Activated CD4-positive, alpha-beta T cell treated with anti-CD3 and anti-CD28 coated beads, Interleukin-2, amount 50 U/mL, for 24 hours (primary cell): ENCODE data around the gene KNSTRN.
A peak's percentile ranks its signal among the peaks of the same experiment; 100 is the strongest.

Source experiments
- DNase-seq, 2 donors: peaks; one replicate each; pipeline ENCODE4 v3.0.0-alpha.2; 2020; ENCODE audit warnings: low read depth in 1 of 2, low spot score in 1 of 2

The KNSTRN gene

DNA sequence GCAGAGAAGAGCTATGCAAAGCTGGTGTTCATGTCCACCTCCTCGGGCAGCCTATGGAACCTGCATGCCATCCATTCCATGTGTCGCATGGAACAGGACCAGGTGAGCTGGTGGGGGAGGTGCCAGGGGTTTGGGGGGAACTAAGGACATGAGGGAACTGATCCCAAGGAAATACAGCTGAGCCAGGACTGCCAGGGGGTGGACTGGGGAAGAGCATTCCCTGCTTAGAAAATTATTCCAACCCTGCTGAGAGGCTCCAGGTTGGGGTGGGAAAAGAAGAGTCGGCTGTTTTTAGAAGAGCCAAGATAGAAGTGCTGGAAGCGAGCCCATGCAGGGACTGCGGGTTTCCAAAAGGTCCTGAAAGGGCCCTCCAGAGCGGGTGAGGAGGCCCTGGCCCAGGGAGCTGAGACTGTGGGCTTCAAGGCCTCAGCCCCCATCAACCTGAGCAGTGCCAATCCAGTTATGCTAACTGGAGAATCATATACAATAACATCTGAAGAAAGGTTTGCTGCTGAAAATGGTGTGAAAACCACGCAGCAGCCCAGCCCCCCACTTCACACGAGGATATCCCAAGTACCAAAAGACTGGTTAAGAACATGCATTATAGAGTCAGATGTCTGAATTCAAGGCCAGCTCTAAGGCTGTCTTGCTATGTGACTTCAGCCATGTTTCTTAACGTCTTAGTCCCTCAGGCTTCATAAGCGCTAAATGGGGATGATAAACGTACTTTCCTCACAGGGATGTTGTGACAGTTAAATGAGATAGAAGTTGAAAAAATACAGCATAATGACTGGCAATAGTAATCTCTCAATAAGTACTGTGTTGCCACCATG lies 16.7 kb upstream of the KNSTRN start:
- no peak for DNase-seq

DNA sequence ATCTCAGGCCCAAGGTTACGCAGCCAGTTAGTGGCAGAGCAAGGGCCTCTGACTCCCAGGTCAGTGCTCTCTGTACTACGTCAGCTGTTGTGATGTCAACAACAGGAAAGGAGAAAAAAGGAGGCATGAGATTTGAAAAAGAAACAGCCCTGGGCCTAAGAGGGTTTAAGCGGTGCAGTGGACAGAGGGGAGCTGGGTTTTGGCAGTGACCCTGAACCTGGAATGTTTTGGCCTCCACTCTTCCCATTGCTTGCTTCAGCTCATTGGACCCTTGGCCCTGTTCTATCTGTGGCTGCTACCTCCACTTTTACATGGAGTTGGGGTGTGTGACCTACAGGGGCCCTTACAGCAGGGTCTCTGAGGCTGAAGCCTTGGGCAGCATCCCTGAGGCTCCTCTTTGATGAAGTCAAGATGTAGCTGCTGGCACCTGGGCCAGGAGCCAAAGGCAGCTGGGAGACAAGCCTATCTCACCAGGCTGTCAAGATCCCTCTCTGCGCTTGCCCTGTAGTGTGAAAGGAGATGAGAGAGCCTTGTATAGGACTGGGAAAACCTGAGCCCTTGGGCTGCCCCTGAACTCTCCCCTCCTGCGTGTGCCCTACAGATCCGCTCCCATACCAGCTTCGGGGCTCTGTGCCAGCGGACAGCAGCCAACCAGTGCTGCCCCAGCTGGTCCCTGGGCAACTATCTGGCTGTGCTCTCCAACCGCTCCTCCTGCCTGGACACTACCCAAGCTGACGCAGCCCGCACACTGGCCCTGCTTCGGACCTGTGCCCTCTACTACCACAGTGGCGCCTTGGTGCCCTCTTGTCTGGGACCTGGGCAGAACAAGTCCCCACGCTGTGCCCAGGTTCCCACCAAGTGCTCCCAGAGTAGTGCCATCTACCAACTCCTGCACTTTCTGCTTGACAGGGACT lies 15.8 kb upstream of the KNSTRN start:
- no peak for DNase-seq

DNA sequence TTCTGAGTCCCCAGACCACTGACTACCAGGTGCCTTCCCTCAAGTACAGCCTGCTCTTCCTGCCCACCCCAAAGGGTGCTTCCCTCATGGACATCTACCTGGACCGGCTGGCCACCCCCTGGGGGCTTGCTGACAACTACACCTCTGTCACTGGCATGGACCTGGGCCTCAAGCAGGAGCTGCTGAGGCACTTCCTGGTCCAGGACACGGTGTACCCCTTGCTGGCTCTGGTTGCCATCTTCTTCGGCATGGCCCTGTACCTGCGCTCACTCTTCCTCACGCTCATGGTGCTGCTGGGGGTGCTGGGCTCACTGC lies 15.2 kb upstream of the KNSTRN start:
- no peak for DNase-seq

DNA sequence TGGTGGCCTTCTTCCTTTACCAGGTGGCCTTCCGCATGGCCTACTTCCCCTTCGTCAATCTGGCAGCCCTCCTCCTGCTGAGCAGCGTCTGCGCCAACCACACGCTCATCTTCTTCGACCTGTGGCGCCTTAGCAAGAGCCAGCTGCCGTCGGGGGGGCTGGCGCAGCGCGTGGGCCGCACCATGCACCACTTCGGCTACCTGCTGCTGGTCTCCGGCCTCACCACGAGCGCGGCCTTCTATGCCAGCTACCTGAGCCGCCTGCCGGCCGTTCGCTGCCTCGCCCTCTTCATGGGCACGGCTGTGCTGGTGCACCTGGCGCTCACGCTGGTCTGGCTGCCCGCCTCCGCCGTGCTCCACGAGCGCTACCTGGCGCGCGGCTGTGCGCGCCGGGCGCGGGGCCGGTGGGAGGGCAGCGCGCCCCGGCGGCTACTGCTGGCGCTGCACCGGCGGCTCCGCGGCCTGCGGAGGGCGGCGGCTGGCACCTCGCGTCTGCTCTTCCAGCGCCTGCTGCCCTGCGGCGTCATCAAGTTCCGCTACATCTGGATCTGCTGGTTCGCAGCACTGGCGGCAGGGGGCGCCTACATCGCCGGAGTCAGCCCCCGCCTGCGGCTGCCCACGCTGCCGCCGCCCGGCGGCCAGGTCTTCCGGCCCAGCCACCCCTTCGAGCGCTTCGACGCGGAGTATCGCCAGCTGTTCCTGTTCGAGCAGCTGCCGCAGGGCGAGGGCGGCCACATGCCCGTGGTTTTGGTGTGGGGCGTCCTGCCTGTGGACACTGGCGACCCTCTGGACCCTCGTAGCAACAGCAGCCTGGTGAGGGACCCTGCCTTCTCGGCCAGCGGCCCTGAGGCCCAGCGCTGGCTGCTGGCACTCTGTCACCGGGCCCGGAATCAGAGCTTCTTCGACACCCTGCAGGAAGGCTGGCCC lies 14.6 kb upstream of the KNSTRN start:
- peak; percentile 63 to 71 for DNase-seq

DNA sequence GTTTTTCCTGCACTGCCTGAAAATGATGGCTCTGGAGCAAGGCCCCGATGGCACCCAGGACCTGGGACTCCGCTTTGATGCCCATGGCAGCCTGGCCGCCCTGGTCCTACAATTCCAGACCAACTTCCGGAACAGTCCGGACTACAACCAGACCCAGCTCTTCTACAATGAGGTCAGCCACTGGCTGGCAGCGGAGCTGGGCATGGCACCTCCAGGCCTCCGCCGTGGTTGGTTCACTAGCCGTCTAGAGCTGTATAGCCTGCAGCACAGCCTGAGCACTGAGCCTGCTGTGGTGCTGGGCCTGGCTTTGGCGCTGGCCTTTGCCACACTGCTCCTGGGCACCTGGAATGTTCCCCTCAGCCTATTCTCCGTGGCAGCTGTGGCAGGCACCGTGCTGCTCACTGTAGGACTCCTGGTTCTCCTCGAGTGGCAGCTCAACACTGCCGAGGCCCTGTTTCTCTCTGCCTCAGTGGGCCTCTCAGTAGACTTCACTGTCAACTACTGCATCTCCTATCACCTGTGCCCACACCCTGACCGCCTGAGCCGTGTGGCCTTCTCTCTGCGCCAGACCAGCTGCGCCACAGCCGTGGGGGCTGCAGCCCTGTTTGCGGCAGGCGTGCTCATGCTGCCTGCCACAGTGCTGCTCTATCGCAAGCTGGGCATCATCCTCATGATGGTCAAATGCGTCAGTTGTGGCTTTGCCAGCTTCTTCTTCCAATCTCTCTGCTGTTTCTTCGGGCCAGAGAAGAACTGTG lies 13.6 kb upstream of the KNSTRN start:
- no peak for DNase-seq

DNA sequence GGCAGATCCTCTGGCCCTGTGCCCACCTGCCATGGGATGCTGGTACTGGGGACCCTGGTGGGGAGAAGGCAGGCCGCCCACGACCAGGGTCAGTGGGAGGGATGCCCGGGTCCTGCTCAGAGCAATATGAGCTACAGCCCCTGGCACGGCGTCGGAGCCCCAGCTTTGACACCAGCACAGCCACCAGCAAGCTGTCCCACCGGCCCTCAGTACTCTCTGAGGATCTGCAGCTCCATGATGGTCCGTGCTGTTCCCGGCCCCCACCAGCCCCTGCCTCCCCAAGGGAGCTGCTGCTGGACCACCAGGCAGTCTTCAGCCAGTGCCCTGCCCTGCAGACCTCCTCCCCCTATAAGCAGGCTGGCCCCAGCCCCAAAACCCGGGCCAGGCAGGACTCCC lies 13.0 kb upstream of the KNSTRN start:
- DNase-seq: no peak

DNA sequence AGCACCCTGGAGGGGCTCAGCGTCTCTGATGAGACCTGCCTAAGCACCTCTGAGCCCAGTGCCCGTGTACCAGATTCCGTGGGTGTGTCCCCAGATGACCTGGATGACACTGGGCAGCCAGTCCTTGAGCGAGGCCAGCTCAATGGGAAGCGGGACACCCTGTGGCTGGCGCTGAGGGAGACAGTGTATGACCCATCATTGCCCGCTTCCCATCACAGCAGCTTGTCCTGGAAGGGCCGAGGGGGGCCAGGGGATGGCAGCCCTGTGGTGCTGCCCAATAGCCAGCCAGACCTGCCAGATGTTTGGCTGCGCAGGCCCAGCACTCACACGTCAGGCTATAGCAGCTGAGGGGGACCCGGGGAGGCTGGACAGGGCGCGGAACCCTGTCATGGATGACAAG lies 12.6 kb upstream of the KNSTRN start:
- DNase-seq: no peak

DNA sequence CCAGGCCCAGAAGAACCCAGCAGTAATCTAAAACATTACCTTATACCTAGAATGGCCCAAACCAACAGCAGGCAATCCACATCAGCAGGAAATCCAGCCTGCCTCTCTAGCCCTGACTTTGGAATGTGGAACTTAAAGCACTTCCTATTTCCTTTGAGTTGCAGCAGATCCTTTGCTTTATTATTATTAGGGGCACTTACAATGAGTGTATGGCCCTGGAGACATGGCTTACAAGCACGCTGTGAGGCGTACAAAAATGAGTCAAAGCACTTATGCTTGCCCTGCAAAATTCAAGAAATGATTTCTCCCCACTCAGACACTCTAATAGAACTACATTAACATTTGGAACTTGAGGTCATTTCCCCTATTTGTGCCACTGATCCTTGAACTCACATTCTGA lies 9.5 kb upstream of the KNSTRN start:
- no peak for DNase-seq

DNA sequence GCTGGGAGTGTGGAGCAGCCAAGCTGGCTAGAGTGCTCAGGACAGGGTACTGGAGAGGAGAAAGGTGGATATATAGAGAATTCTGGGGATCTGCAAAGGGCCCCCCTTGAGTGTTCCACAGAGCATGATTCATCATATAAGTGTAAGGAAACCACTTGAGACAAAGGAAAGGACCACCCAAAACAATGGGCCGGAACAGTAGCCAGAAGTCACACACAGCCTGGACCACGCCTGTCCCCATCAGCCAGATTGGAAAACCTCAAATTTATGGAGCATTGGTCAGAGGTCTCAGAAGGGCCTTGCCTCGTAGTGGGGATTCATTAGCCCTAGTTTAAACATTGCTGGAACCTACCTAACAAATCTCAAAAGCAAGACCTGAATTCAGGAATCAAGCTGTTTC lies 4.9 kb upstream of the KNSTRN start:
- DNase-seq: no peak

DNA sequence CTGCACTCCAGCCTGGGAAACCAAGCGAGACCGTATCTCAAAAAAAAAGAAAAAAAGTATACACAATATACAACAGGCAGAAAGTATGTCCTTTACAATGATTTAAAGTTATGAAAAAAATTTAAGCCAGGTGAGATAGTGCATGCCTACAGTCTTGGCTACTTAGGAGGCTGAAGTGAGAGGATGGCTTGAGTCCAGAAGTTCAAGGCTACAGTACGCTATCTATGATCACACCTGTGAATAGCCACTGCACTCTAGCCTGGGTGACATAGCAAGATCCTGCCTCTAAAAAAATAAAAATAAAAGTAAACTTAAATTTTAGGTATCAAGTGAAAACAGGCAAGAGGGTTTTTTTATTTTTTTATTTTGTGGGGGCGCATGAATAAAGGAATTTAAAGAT lies 3.1 kb upstream of the KNSTRN start:
- no peak for DNase-seq

DNA sequence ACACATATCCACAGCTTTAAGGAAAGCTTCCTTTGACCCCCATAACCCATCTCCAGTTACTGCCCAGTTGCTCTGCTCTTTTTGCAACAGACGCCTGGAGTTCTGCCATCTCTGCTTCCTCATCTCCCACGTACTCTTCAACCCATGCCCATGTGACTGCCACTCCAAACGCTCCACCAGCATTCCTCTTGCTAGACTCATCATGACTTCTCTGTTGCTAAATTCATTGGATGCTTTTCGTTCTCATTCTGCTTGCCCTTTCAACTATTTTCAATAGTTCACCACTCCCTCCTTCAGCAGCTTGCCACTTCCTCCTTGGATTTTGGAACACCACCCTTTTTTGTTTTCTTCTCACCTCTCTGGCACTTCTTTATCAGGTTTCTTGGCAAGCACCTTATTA lies 2.7 kb upstream of the KNSTRN start:
- no peak for DNase-seq

DNA sequence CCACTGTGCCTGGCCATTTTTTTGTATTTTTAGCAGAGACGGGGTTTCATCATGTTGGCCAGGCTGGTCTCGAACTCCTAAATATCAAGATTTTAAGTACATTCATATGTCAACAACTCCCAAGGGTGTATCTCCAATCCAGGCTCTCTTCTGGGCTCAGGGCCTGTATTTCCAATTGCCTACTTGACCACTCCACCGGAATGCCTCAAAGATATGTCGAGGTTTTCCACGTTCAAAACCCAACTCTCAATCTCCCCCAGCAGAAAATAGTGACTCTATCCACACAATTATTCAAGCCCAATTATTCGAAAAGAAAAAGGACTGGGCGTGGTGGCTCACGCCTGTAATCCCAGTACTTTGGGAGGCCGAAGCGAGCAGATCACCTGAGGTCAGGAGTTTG lies 1.9 kb upstream of the KNSTRN start:
- DNase-seq: no peak

DNA sequence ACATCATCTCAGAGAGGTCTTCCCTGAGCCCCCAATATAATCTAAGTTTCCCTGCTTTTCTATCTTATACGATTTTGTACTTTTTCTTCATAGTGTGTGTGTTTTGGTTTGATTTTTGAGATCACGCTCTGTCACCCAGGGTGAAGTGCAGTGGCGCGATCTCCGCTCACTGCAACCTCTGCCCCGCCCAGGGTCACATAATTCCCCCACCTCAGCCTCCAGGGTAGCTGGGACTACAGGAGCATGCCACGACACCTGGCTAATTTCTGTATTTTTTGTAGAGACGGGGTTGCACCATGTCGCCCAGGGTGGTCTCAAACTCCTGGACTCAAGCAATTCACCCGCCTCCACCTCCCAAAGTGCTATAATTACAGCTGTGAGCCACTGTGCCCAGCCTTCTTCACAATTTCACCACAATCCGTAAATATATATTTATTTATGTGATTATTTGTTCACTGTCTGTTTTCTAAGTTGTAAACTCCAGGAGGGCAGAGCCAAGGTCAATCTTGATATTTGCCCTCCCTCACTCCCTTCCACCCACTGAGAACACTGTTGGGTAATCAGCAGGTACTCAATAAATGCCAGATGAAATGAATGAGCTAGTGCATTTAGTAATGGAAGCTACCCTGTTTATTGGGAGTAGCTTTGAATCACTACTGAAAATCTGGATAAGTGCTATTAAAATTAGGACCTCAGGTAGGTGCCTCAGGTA lies 547 bp upstream of the KNSTRN start:
- DNase-seq: no peak

DNA sequence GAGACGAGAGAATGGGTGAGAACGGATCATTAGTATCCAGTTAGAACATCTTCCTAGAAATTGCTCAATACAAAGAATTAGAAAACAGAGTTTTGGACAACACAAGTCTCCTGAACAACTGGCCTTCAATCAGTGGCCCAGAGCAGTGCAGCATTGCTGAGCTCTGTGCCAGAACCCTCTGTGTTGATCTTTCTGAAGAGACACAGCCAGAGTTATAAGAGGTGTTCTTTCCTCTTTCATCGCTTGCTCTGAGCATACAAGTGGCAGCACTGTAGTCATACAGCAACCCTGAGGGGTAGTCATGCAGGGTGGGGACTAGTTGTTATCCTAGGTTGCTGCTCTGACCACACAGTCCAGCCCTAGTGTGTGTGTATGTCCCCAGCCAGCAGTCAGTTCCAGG lies 4.0 kb downstream of the KNSTRN start:
- no peak for DNase-seq

DNA sequence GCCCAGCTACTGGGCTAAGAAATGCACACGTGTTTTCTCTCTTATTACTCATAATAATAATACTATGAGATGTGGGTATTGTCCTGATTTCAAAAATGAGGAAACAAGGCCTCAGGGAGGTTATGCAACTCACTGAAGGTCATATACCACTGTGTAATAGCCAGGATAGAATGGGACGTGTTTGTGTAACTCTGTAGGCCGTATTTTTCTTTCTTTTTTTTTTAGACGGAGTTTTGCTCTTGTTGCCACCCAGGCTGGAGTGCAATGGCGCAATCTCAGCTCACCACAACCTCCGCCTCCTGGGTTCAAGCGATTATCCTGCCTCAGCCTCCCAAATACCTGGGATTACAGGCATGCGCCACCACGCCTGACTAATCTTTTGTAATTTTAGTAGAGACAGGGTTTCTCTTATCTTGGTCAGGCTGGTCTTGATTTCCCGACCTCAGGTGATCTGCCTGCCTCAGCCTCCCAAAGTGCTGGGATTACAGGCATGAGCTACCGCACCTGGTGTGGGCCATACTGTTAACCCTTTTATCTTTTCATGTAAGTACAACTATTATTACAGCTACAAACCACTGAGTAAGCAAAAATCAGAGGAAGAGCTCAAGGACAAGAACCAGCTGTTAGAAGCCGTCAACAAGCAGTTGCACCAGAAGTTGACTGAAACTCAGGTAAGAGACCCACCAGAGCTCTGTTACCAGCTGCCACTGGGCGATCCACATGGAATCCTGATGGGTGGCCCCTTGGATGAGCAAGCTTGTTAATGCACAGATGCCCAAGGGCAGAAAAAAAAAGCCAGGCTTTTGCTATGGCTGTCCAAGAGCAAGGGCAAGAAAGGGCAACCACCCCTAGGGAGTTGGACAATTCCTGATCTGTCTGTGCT lies 6.7 kb downstream of the KNSTRN start:
- no peak for DNase-seq

DNA sequence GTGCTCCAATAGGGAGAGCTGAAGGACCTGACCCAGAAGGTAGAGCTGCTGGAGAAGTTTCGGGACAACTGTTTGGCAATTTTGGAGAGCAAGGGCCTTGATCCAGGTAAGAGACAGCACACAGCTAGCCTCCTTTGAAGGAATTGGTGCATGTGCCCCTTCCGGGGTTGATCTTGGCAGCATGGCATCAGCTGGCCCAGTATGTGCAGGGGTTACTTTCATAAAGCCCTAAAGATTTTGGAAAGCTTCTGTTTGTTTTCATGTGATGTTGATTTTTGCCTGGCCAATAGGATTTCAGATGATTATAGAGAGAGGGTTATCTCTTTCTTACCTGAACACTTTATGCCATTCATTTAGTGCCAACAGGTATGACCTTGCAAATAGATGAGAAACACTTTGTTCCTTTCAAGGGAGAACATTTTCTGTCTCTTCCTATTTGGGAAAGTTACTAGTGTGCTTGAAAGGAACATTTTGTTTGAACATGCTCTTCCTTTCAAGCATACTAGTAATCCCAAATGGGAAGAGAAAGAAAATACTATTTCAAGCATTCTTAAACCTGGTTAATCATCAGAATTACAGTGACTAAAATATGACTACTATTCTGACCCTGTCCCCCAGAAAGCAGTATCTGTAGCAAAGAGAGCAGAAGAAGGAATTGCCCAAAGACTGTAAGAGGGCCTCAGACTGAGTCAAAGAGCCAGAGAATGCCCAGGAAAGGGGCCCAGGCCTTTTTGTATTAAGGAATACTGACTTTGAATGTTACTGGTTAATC lies 7.5 kb downstream of the KNSTRN start:
- no peak for DNase-seq

DNA sequence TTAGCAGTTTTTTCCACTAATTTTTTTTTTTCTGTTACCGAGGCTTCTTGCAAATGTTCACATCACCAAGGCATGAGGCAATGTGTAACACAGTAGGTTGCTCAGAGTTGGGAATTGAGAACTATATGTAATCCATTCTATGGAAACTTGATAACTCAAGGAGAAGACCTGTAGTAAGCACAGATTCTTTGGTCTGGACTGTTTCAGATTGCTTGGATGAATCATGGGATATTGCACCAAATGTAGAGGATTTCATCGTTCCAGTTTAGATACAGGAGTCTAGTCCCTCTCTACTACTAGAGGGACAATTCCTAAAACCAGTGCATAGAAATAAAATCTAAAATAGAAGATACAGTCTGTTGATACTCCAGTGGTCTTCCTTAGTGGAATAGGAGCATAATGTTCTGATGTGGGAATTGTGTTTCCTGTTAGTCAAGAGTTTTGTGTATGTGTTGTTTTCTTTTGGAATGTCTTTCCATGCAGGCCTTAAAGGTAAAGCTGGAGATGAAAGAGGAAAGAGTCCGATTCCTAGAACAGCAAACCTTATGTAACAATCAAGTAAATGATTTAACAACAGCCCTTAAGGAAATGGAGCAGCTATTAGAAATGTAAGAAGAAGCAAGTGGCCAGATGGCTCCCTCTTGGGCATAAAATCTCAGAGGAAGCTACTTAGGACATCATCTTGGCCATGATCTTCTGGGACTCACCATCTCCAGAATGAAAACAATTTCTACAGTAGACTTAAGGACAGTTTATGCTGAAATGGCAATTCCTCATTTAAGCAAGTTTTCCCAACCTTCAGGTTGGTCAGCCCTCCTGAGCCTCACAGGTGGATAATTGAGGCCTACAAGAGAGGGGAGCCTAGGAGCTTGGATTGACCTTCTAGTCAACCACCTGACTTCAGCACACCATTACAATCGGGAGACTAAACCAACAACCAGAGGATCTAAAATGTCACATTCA lies 10.7 kb downstream of the KNSTRN start:
- DNase-seq: no peak
